Osteoblast (primary cell): ENCODE results near the gene GEMIN5. TPM values are rescaled to one million over a fixed set of nuclear protein-coding genes. Genes with fewer than 3 reads are reported as not detected.
"Not testable (repeated sequence)": the region's sequence is repeated elsewhere in the genome, so short reads cannot be mapped to it uniquely, and the experiment has no call there.

ENCODE experiments used
- DNase-seq: peaks from one replicate; pipeline ENCODE4 v3.0.0; 2011; ENCODE audit warnings: low spot score, mixed read lengths; ENCODE audit not compliant: insufficient read length; ENCODE audit errors: missing footprints
- H2AFZ ChIP-seq: 2 replicates; pipeline ENCODE4 v1.6.0; 2011; ENCODE audit warnings: mild to moderate bottlenecking, low read length
- H3K27ac ChIP-seq: 2 replicates; pipeline ENCODE4 v1.5.1; 2011; ENCODE audit warnings: mild to moderate bottlenecking, low read depth, low read length, moderate library complexity
- H3K27me3 ChIP-seq: 2 replicates; pipeline ENCODE4 v1.6.0; 2012; ENCODE audit warnings: mild to moderate bottlenecking, control low read depth, inconsistent platforms, low read length, moderate library complexity; ENCODE audit not compliant: insufficient read depth
- H3K36me3 ChIP-seq: 2 replicates; pipeline ENCODE4 v1.5.1; 2011; ENCODE audit warnings: mild to moderate bottlenecking, low read length, control low read depth, moderate library complexity; ENCODE audit not compliant: insufficient read depth
- H3K4me1 ChIP-seq: 2 replicates; pipeline ENCODE4 v1.5.1; 2011; ENCODE audit warnings: mild to moderate bottlenecking, low read length, control low read depth, moderate library complexity; ENCODE audit not compliant: insufficient read depth
- H3K4me2 ChIP-seq: 2 replicates; pipeline ENCODE4 v1.6.0; 2011; ENCODE audit warnings: mild to moderate bottlenecking, low read length; ENCODE audit not compliant: insufficient read depth
- H3K4me3 ChIP-seq: fragments of 200-600 bp; sonication (generic); 3 replicates; pipeline ENCODE4 v1.5.1; 2012; ENCODE audit warnings: mild to moderate bottlenecking, low read length, inconsistent platforms; ENCODE audit not compliant: insufficient read depth
- H3K79me2 ChIP-seq: 2 replicates; pipeline ENCODE4 v1.6.0; 2012; ENCODE audit warnings: mild to moderate bottlenecking, low read length, control low read depth, inconsistent platforms; ENCODE audit not compliant: insufficient read depth
- H3K9me3 ChIP-seq: 2 replicates; pipeline ENCODE4 v1.5.1; 2011; ENCODE audit warnings: low read depth, low read length, control low read depth
- H4K20me1 ChIP-seq: 2 replicates; pipeline ENCODE4 v1.6.0; 2012; ENCODE audit warnings: mild to moderate bottlenecking, low read length, control low read depth; ENCODE audit not compliant: insufficient read depth
- total RNA-seq: library from RNA; depleted of rRNA; stranded (reverse); fragments of >200 nt; gene quantifications from 2 replicates; pipeline ENCODE4 v1.2.3, GENCODE V29; 2012
- TF ChIP-seq, protein P1 (sequence below): IDR thresholded peaks from 2 replicates; pipeline ENCODE4 v1.5.1; 2011; ENCODE audit warnings: mild to moderate bottlenecking, low read depth, low read length, moderate library complexity; ENCODE audit errors: extremely low read depth

GEMIN5 gene
- total RNA-seq, 1 donor, result 11.6 TPM

DNA sequence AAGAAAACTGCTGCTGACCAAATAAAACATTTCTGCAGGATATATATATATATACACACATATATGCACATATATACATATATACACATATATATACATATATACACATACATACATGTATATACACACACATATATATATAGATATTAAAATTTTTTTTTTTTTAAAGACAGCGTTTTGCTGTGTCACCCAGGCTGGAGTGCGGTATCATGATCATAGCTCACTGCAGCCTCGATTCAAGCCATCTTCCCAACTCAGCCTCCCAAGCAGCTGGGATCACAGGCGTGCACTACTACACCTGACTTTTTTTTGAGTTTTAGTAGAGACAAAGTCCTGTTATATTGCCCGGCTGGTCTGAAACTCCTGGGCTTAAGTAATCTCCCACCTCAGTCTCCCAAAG lies 5.5 kb upstream of the GEMIN5 start:
- no peak overlapping the region for H3K27ac ChIP-seq
- no peak overlapping the region for H3K4me2 ChIP-seq
- H2AFZ ChIP-seq, result no peak overlapping the region
- TF ChIP-seq, protein P1, sequence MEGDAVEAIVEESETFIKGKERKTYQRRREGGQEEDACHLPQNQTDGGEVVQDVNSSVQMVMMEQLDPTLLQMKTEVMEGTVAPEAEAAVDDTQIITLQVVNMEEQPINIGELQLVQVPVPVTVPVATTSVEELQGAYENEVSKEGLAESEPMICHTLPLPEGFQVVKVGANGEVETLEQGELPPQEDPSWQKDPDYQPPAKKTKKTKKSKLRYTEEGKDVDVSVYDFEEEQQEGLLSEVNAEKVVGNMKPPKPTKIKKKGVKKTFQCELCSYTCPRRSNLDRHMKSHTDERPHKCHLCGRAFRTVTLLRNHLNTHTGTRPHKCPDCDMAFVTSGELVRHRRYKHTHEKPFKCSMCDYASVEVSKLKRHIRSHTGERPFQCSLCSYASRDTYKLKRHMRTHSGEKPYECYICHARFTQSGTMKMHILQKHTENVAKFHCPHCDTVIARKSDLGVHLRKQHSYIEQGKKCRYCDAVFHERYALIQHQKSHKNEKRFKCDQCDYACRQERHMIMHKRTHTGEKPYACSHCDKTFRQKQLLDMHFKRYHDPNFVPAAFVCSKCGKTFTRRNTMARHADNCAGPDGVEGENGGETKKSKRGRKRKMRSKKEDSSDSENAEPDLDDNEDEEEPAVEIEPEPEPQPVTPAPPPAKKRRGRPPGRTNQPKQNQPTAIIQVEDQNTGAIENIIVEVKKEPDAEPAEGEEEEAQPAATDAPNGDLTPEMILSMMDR, result no peak
- no peak overlapping the region for H3K4me3 ChIP-seq
- no peaks in the 10 kb centered on the region for H3K36me3 ChIP-seq
- H3K9me3 ChIP-seq, result no peaks in the 10 kb centered on the region
- peaks cover 11% of the 10 kb centered on the region for H3K4me1 ChIP-seq
- H3K79me2 ChIP-seq, result peaks cover 69% of the 10 kb centered on the region
- peaks cover 14% of the 10 kb centered on the region for H4K20me1 ChIP-seq
- H3K27me3 ChIP-seq, result no peaks in the 10 kb centered on the region
- DNase-seq, result no peak

DNA sequence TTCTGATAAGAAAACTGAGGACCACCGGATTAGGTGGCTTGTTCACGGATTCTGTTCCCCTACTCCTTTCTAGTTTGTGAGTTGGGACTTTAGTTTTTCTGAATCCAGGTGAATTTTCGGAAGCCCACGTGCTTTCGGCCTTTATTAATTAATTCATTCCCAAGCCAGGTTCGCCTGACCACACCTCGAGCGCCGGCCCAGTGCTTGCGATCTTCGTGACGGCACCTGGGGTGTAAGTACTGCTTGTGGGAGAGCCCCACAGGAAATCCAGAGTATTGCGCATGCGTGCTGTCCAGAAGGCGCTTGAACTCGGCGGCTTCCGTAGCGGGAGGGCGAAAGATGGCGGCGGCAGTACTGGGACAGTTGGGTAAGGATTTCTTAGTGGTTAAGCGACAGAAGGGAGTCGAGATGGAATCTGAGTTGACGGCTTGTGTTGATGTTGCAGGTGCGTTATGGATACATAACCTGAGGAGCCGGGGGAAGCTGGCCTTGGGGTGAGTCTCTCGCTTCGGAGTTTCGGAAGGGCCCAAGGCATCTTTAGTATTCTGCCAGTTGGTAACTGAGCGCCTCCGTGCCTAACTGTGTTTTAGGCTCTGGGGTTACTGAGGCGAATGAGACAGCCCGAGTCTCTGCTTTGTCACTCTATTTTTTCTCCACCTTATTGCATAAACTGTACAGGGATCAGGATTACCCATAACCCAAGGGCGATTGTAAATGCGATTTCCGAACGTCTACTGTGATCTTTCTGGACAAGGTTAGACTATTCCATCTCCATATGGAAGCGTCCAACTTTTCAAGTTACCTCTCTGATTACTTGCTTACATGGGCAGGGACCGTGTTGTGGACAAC lies 3.0 kb upstream of the GEMIN5 start, which contains the start of gene MRPL22:
TSS of gene MRPL22 (plus strand) at position 302 of the 849 bp plus-strand sequence. CDS start at position 340, 38 bp downstream.
- TF ChIP-seq, protein P1, result no peak
- H3K27ac ChIP-seq, result peak within 1 kb of the TSS; percentile 80
- no peaks in the 10 kb centered on the region for H3K27me3 ChIP-seq
- peak within 1 kb of the TSS; percentile 99 for H3K4me2 ChIP-seq
- H4K20me1 ChIP-seq, result peaks cover 4% of the 10 kb centered on the region
- peaks cover 61% of the 10 kb centered on the region for H3K79me2 ChIP-seq
- peak within 1 kb of the TSS; percentile 89 for H3K4me3 ChIP-seq
- H2AFZ ChIP-seq, result peak within 1 kb of the TSS; percentile 99
- no peaks in the 10 kb centered on the region for H3K36me3 ChIP-seq
- peaks cover 22% of the 10 kb centered on the region for H3K4me1 ChIP-seq
- H3K9me3 ChIP-seq, result no peaks in the 10 kb centered on the region
- peak; percentile 97 for DNase-seq

GRCh38 chr5:154940375-154940771 lies 2.4 kb upstream of the GEMIN5 start:
- H3K79me2 ChIP-seq, result peaks cover 60% of the 10 kb centered on the region
- H3K4me1 ChIP-seq, result peaks cover 22% of the 10 kb centered on the region
- no peaks in the 10 kb centered on the region for H3K9me3 ChIP-seq
- H3K27me3 ChIP-seq, result no peaks in the 10 kb centered on the region
- peak overlapping the region; percentile 89 for H3K4me3 ChIP-seq
- H3K4me2 ChIP-seq, result peak overlapping the region; percentile 99
- H2AFZ ChIP-seq, result peak overlapping the region; percentile 99
- DNase-seq, result no peak
- TF ChIP-seq, protein P1, result no peak
- H3K36me3 ChIP-seq, result peaks cover 3% of the 10 kb centered on the region
- peak overlapping the region; percentile 80 for H3K27ac ChIP-seq
- H4K20me1 ChIP-seq, result peaks cover 2% of the 10 kb centered on the region

DNA sequence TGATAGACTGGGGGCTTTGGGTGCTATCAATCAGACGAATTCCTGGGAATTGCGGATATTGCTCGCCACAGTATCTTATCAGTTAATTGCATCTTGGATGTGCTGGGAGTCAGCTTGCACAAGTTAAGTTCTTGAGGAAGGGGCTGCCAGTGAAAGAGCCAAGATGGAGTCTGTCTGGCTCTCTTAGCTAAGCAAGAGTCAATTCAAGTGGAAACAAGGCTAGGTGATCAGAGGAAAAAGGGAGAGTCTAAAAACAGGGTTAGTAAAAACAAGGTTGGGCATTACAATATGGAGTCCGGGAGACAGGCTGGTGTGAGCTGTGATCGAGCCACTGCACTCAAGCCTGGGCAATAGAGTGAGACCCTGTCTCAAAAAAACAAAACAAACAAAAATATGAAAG lies 1.4 kb upstream of the GEMIN5 start:
- H3K9me3 ChIP-seq, DNase-seq, H3K27me3 ChIP-seq, H3K4me2 ChIP-seq, H2AFZ ChIP-seq, H4K20me1 ChIP-seq, H3K27ac ChIP-seq, H3K4me3 ChIP-seq, H3K36me3 ChIP-seq: not testable (repeated sequence)
- Histone ChIP-seq H3K4me1 (peaks cover 22% of the 10 kb centered on the region), H3K79me2 (peaks cover 58% of the 10 kb centered on the region)
